Mammary epithelial cell (primary cell): ENCODE data around the gene FAT2.

Experiments used
- CTCF ChIP-seq, 2 donors: IDR thresholded peaks in 1 of 2; conservative IDR thresholded peaks in 1 of 2; 2 replicates each; pipeline ENCODE4 v1.5.1; 2011 to 2012; ENCODE audit warnings: inconsistent platforms in 2 of 2, low read length in 2 of 2, mild to moderate bottlenecking in 2 of 2, control low read depth in 1 of 2, low read depth in 1 of 2; ENCODE audit not compliant: insufficient read depth in 1 of 2; ENCODE audit errors: extremely low read depth in 1 of 2
- EZH2 ChIP-seq: IDR thresholded peaks from 2 replicates; pipeline ENCODE4 v1.6.1; 2012; ENCODE audit warnings: low read length, inconsistent platforms, borderline replicate concordance

- TF ChIP-seq CTCF (conservative IDR thresholded peaks at IDR 0.05 in 1 of 2, IDR thresholded peaks at IDR 0.05 in 1 of 2; ENCODE audit: extremely low read depth in 1 of 2, insufficient read depth in 1 of 2, low read depth in 1 of 2, low read length in 2 of 2) (no peak), EZH2 (no peak)
Measured at GRCh38 chr5:151625285-151625684, 34.2 kb upstream of the FAT2 start.
